Liver (tissue), 3 donors: ENCODE results near the gene TAL1.

Source experiments
- ATF3 ChIP-seq: IDR thresholded peaks from 2 replicates; pipeline ENCODE4 v1.6.1; 2016; ENCODE audit warnings: antibody characterized with exemption
- CTCF ChIP-seq: fragments of 150-350 bp; IDR thresholded peaks from 2 replicates; pipeline ENCODE4 v1.5.1; 2017; ENCODE audit warnings: improper control_type of control experiment, low read depth, low read length; ENCODE audit not compliant: missing input control
- FOXA1 ChIP-seq: IDR thresholded peaks from 2 replicates; pipeline ENCODE4 v1.6.1; 2016; ENCODE audit warnings: antibody characterized with exemption
- FOXA2 ChIP-seq: IDR thresholded peaks from 2 replicates; pipeline ENCODE4 v1.6.1; 2016; ENCODE audit warnings: antibody characterized with exemption
- RXRA ChIP-seq, 2 donors: IDR thresholded peaks; 2 replicates each; pipeline ENCODE4 v1.6.1; 2017 to 2018; ENCODE audit warnings: antibody characterized with exemption in 2 of 2, mild to moderate bottlenecking in 1 of 2
- TAF1 ChIP-seq: conservative IDR thresholded peaks from 2 replicates; pipeline ENCODE4 v1.6.1; 2016; ENCODE audit warnings: antibody characterized with exemption, mild to moderate bottlenecking
- donor health status: healthy.
- donor health status: healthy.

- no peak for TF ChIP-seq FOXA1
- no peak for TF ChIP-seq CTCF
- no peak for TF ChIP-seq RXRA (IDR thresholded peaks at IDR 0.05)
- TF ChIP-seq ATF3: no peak
- TF ChIP-seq FOXA2: no peak
- no peak for TF ChIP-seq TAF1
Observed at GRCh38 chr1:47233186-47233585, 1.2 kb upstream of the TAL1 start.
